ENCODE results near the gene NCKAP1. TPM values are rescaled to one million over a fixed set of nuclear protein-coding genes. Genes with fewer than 3 reads are reported as not detected.

The NCKAP1 gene
- polyA plus RNA-seq, 1 of the 3 experiments (the other 2 are of a cell fraction), result 64.0 TPM

- CTCF ChIA-PET, result interaction anchor here (0.6 to 1.4 kb wide), 3 partner anchors 24 to 83 kb away, joined by 3 to 4 read pairs (median 3); no protein-coding TSS in a partner anchor
- no peak overlapping the region for H3K27ac ChIP-seq (ENCODE audit: low read depth in 2 of 2, low read length in 1 of 2)
- H3K4me1 ChIP-seq (ENCODE audit: control insufficient read depth in 1 of 2, insufficient read depth in 2 of 2, low read depth in 1 of 2, low read length in 1 of 2), result peaks cover 11 to 12% of the 10 kb centered on the region in 2 experiments; a peak in 3 of 4 replicates
- H3K9ac ChIP-seq, result no peak overlapping the region
- TF ChIP-seq GATA2 (CRISPR knock-in tag; IDR thresholded peaks at IDR 0.05) (no peak), GABPA (IDR thresholded peaks at IDR 0.05; ENCODE audit: low read depth) (no peak), YY1 (IDR thresholded peaks at IDR 0.05; ENCODE audit: low read depth) (no peak), CHD2 (IDR thresholded peaks at IDR 0.05; ENCODE audit: low read length, partially characterized antibody) (no peak), IRF3 (IDR thresholded peaks at IDR 0.05; ENCODE audit: low read depth, low read length) (no peak), NFIC (IDR thresholded peaks at IDR 0.05; ENCODE audit: borderline replicate concordance) (no peak), RAD21 (IDR thresholded peaks at IDR 0.05; ENCODE audit: low read length) (no peak), REST (IDR thresholded peaks at IDR 0.05; ENCODE audit: low read depth, low read length) (no peak), MXI1 (IDR thresholded peaks at IDR 0.05; ENCODE audit: low read depth, low read length) (no peak)
- H3K79me2 ChIP-seq (ENCODE audit: insufficient read depth), result peaks cover 100% of the 10 kb centered on the region
- POLR2A ChIA-PET, result interaction anchor here (0.6 kb wide), 1 partner anchor 11 kb away, joined by 3 read pairs; no protein-coding TSS in a partner anchor
- H3K9me3 ChIP-seq, result no peaks in the 10 kb centered on the region
- H3K27me3 ChIP-seq (ENCODE audit: insufficient read depth), result no peaks in the 10 kb centered on the region
- peaks cover 6% of the 10 kb centered on the region for H3F3A ChIP-seq (replicated peaks; ENCODE audit: insufficient read depth)
- H3K9me2 ChIP-seq, result no peaks in the 10 kb centered on the region
- no peak overlapping the region for H3K4me2 ChIP-seq
- peaks cover 17 to 20% of the 10 kb centered on the region in 2 experiments for H3K36me3 ChIP-seq (replicated peaks in 1 of 2; ENCODE audit: control insufficient read depth in 1 of 2, insufficient read depth in 2 of 2, low read length in 1 of 2)
- no peak for DNase-seq
- no peak overlapping the region for H3K4me3 ChIP-seq (ENCODE audit: low read depth in 2 of 2, low read length in 1 of 2)
- peaks cover 95% of the 10 kb centered on the region for H4K20me1 ChIP-seq (ENCODE audit: insufficient read depth)
- no peak overlapping the region for H2AFZ ChIP-seq (ENCODE audit: low read depth)
- 85% methylated on average over 2 of the region's 2 CpGs for WGBS (ENCODE audit: low lambda C conversion rate)
Observed at GRCh38 chr2:183026424-183026823, 11.8 kb downstream of the NCKAP1 start.

GRCh38 chr2:183025993-183026392, 12.3 kb downstream of the NCKAP1 start:
- Histone ChIP-seq H3F3A (replicated peaks; ENCODE audit: insufficient read depth) (peaks cover 10% of the 10 kb centered on the region), H3K9me2 (no peaks in the 10 kb centered on the region), H3K9me3 (no peaks in the 10 kb centered on the region), H4K20me1 (ENCODE audit: insufficient read depth) (peaks cover 95% of the 10 kb centered on the region), H3K9ac (no peak overlapping the region), H3K27ac (ENCODE audit: low read depth in 2 of 2, low read length in 1 of 2) (no peak overlapping the region), H3K79me2 (ENCODE audit: insufficient read depth) (peaks cover 100% of the 10 kb centered on the region), H3K4me3 (ENCODE audit: low read depth in 2 of 2, low read length in 1 of 2) (no peak overlapping the region), H3K36me3 (replicated peaks in 1 of 2; ENCODE audit: control insufficient read depth in 1 of 2, insufficient read depth in 2 of 2, low read length in 1 of 2) (peaks cover 18 to 24% of the 10 kb centered on the region in 2 experiments), H3K4me1 (ENCODE audit: control insufficient read depth in 1 of 2, insufficient read depth in 2 of 2, low read depth in 1 of 2, low read length in 1 of 2) (peaks cover 8 to 9% of the 10 kb centered on the region in 2 experiments; a peak in 3 of 4 replicates), H3K4me2 (no peak overlapping the region), H3K27me3 (ENCODE audit: insufficient read depth) (no peaks in the 10 kb centered on the region), H2AFZ (ENCODE audit: low read depth) (no peak overlapping the region)
- WGBS (ENCODE audit: low lambda C conversion rate), result 82% methylated on average over 3 of the region's 3 CpGs
- POLR2A ChIA-PET, result interaction anchor here (0.6 kb wide), 1 partner anchor 11 kb away, joined by 3 read pairs; no protein-coding TSS in a partner anchor
- CTCF ChIA-PET, result interaction anchor here (0.6 to 1.4 kb wide), 3 partner anchors 23 to 82 kb away, joined by 3 to 4 read pairs (median 3); no protein-coding TSS in a partner anchor
- no peak for DNase-seq
- TF ChIP-seq MXI1 (IDR thresholded peaks at IDR 0.05; ENCODE audit: low read depth, low read length) (no peak), RFX5 (IDR thresholded peaks at IDR 0.05; ENCODE audit: low read length) (no peak), TEAD4 (IDR thresholded peaks at IDR 0.05; ENCODE audit: borderline replicate concordance, insufficient read depth) (no peak), RXRA (IDR thresholded peaks at IDR 0.05; ENCODE audit: borderline replicate concordance, low read depth) (no peak), TAF1 (IDR thresholded peaks at IDR 0.05; ENCODE audit: borderline replicate concordance, low read depth, low read length) (no peak), GABPA (IDR thresholded peaks at IDR 0.05; ENCODE audit: low read depth) (no peak), EZH2phosphoT487 (IDR thresholded peaks at IDR 0.05; ENCODE audit: borderline replicate concordance, low read depth) (no peak), RCOR1 (IDR thresholded peaks at IDR 0.05; ENCODE audit: low read length) (no peak), EP300 (IDR thresholded peaks at IDR 0.05; ENCODE audit: borderline replicate concordance in 1 of 2, low read depth in 1 of 2, low read length in 1 of 2) (no peak), ZBTB33 (IDR thresholded peaks at IDR 0.05; ENCODE audit: borderline replicate concordance, low read depth) (no peak), SMC3 (IDR thresholded peaks at IDR 0.05; ENCODE audit: low read depth, low read length) (no peak), NFIC (IDR thresholded peaks at IDR 0.05; ENCODE audit: borderline replicate concordance) (no peak), GATA2 (CRISPR knock-in tag; IDR thresholded peaks at IDR 0.05) (no peak), NRF1 (IDR thresholded peaks at IDR 0.05; ENCODE audit: low read depth, low read length) (no peak), CHD2 (IDR thresholded peaks at IDR 0.05; ENCODE audit: low read length, partially characterized antibody) (no peak), SIN3A (IDR thresholded peaks at IDR 0.05; ENCODE audit: borderline replicate concordance, low read depth, low read length) (no peak), FOSL2 (IDR thresholded peaks at IDR 0.05; ENCODE audit: borderline replicate concordance, low read depth) (no peak)

All from SK-N-SH (cell line).